ENCODE results near the gene TPM1. TPM values are rescaled to one million over a fixed set of nuclear protein-coding genes. Genes with fewer than 3 reads are reported as not detected.

Gene TPM1
- total and polyA plus RNA-seq, 2 donors, result 22.9 to 145 TPM

DNA sequence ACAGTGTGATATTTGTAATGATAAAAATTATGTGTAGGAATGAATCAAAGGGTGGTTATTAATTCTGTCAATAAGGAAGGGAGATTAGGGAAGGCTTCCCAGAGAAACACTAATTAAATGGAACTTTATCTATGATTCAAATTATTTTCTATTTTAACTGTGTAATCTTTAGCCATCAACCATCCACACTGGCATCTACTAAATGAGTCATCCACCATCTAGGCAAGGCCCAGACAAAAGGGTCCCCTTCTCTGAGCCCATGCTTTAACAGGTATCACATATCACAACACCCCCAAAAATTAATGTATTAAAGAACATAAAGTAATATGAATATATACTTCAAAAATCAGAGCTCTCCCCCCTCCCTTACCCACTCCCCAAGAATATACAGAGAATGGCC lies 19.9 kb upstream of the TPM1 start:
- Histone ChIP-seq H3K9me3 (ENCODE audit: control insufficient read depth in 2 of 2, insufficient read depth in 1 of 2, low read length in 1 of 2) (no peaks in the 10 kb centered on the region), H3K4me3 (ENCODE audit: low read length in 2 of 2) (no peak overlapping the region), H3K27ac (ENCODE audit: low read depth in 1 of 2, low read length in 1 of 2) (no peak overlapping the region), H3K4me1 (ENCODE audit: control insufficient read depth in 2 of 2, insufficient read depth in 2 of 2, low read length in 2 of 2) (no peaks in the 10 kb centered on the region), H3K36me3 (ENCODE audit: control insufficient read depth in 2 of 2, insufficient read depth in 2 of 2, low read length in 1 of 2) (no peaks in the 10 kb centered on the region), H3K27me3 (ENCODE audit: control insufficient read depth in 2 of 2, insufficient read depth in 1 of 2, low read length in 1 of 2) (peaks cover 0 to 4% of the 10 kb centered on the region in 2 donors)
- DNase-seq (ENCODE audit: low read depth in 6 of 9, low spot score in 9 of 9), result no peak

DNA sequence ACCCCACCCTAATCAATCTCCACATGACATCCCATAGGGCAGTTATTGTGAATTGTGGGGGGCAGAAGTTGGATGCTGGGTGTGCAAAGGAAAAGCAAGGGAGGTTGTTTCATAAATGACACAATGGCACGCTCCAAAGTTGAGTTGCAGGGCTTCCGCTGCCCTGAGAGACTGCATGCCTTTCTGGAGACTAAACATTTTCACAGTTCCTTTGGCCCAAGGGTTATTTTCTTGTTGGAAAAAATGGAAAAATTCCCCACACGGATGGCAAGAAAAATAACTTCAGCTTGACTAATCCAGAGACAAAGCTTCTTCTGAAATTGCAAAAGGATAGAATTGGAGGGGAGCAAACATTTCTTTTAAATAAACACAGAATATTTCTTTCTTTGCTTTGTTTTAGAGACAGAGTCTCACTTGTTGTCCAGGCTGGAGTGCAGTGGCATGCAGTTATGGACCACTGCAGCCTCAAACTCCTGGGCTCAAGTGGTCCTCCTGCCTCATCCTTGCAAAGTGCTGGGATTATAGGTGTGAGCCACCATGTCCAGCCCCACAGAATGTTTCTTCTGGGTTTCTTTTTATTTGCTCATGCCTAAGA lies 19.1 kb upstream of the TPM1 start:
- no peak for DNase-seq (ENCODE audit: low read depth in 6 of 9, low spot score in 9 of 9)
- 99% methylated on average over 3 of the region's 3 CpGs for WGBS
- H3K9me3 ChIP-seq (ENCODE audit: control insufficient read depth in 2 of 2, insufficient read depth in 1 of 2, low read length in 1 of 2), result no peaks in the 10 kb centered on the region

GRCh38 chr15:63025460-63025859 lies 17.1 kb upstream of the TPM1 start:
- Histone ChIP-seq H3K27me3 (ENCODE audit: control insufficient read depth in 2 of 2, insufficient read depth in 1 of 2, low read length in 1 of 2) (peaks cover 0 to 9% of the 10 kb centered on the region in 2 donors), H3K4me3 (ENCODE audit: low read length in 2 of 2) (no peak overlapping the region), H3K9me3 (ENCODE audit: control insufficient read depth in 2 of 2, insufficient read depth in 1 of 2, low read length in 1 of 2) (no peaks in the 10 kb centered on the region), H3K36me3 (ENCODE audit: control insufficient read depth in 2 of 2, insufficient read depth in 2 of 2, low read length in 1 of 2) (no peaks in the 10 kb centered on the region), H3K27ac (ENCODE audit: low read depth in 1 of 2, low read length in 1 of 2) (no peak overlapping the region), H3K4me1 (ENCODE audit: control insufficient read depth in 2 of 2, insufficient read depth in 2 of 2, low read length in 2 of 2) (no peaks in the 10 kb centered on the region)
- no peak for DNase-seq (ENCODE audit: low read depth in 6 of 9, low spot score in 9 of 9)
- WGBS, result 91% methylated on average over 6 of the region's 6 CpGs

More for the DNA sequence above, 19.1 kb upstream of the TPM1 start:
- Histone ChIP-seq H3K4me3 (ENCODE audit: low read length in 2 of 2) (no peak overlapping the region), H3K27me3 (ENCODE audit: control insufficient read depth in 2 of 2, insufficient read depth in 1 of 2, low read length in 1 of 2) (peaks cover 0 to 4% of the 10 kb centered on the region in 2 donors), H3K27ac (ENCODE audit: low read depth in 1 of 2, low read length in 1 of 2) (no peak overlapping the region), H3K36me3 (ENCODE audit: control insufficient read depth in 2 of 2, insufficient read depth in 2 of 2, low read length in 1 of 2) (no peaks in the 10 kb centered on the region), H3K4me1 (ENCODE audit: control insufficient read depth in 2 of 2, insufficient read depth in 2 of 2, low read length in 2 of 2) (no peaks in the 10 kb centered on the region)

GRCh38 chr15:63027646-63028045 lies 14.9 kb upstream of the TPM1 start:
- Histone ChIP-seq H3K27me3 (ENCODE audit: control insufficient read depth in 2 of 2, insufficient read depth in 1 of 2, low read length in 1 of 2) (peaks cover 2 to 11% of the 10 kb centered on the region in 2 donors), H3K36me3 (ENCODE audit: control insufficient read depth in 2 of 2, insufficient read depth in 2 of 2, low read length in 1 of 2) (no peaks in the 10 kb centered on the region), H3K9me3 (ENCODE audit: control insufficient read depth in 2 of 2, insufficient read depth in 1 of 2, low read length in 1 of 2) (no peaks in the 10 kb centered on the region), H3K4me1 (ENCODE audit: control insufficient read depth in 2 of 2, insufficient read depth in 2 of 2, low read length in 2 of 2) (no peaks in the 10 kb centered on the region), H3K27ac (ENCODE audit: low read depth in 1 of 2, low read length in 1 of 2) (no peak overlapping the region), H3K4me3 (ENCODE audit: low read length in 2 of 2) (no peak overlapping the region)
- 92% methylated on average over 2 of the region's 2 CpGs for WGBS
- no peak for DNase-seq (ENCODE audit: low read depth in 6 of 9, low spot score in 9 of 9)

GRCh38 chr15:63028442-63029110 lies 14.0 kb upstream of the TPM1 start:
- 83% methylated on average over 5 of the region's 5 CpGs for WGBS
- H3K36me3 ChIP-seq (ENCODE audit: control insufficient read depth in 2 of 2, insufficient read depth in 2 of 2, low read length in 1 of 2), result no peaks in the 10 kb centered on the region

GRCh38 chr15:63029676-63030075 lies 12.9 kb upstream of the TPM1 start:
- Histone ChIP-seq H3K4me1 (ENCODE audit: control insufficient read depth in 2 of 2, insufficient read depth in 2 of 2, low read length in 2 of 2) (no peaks in the 10 kb centered on the region), H3K36me3 (ENCODE audit: control insufficient read depth in 2 of 2, insufficient read depth in 2 of 2, low read length in 1 of 2) (no peaks in the 10 kb centered on the region), H3K27ac (ENCODE audit: low read depth in 1 of 2, low read length in 1 of 2) (no peak overlapping the region), H3K27me3 (ENCODE audit: control insufficient read depth in 2 of 2, insufficient read depth in 1 of 2, low read length in 1 of 2) (peaks cover 2 to 9% of the 10 kb centered on the region in 2 donors), H3K9me3 (ENCODE audit: control insufficient read depth in 2 of 2, insufficient read depth in 1 of 2, low read length in 1 of 2) (no peaks in the 10 kb centered on the region), H3K4me3 (ENCODE audit: low read length in 2 of 2) (no peak overlapping the region)
- WGBS, result 43% methylated on average over 5 of the region's 5 CpGs
- no peak for DNase-seq (ENCODE audit: low read depth in 6 of 9, low spot score in 9 of 9)

More at GRCh38 chr15:63028442-63029110, 14.0 kb upstream of the TPM1 start:
- no peaks in the 10 kb centered on the region for H3K9me3 ChIP-seq (ENCODE audit: control insufficient read depth in 2 of 2, insufficient read depth in 1 of 2, low read length in 1 of 2)
- peaks cover 2 to 13% of the 10 kb centered on the region in 2 donors for H3K27me3 ChIP-seq (ENCODE audit: control insufficient read depth in 2 of 2, insufficient read depth in 1 of 2, low read length in 1 of 2)
- H3K4me1 ChIP-seq (ENCODE audit: control insufficient read depth in 2 of 2, insufficient read depth in 2 of 2, low read length in 2 of 2), result no peaks in the 10 kb centered on the region
- no peak for DNase-seq (ENCODE audit: low read depth in 6 of 9, low spot score in 9 of 9)
- no peak overlapping the region for H3K27ac ChIP-seq (ENCODE audit: low read depth in 1 of 2, low read length in 1 of 2)
- H3K4me3 ChIP-seq (ENCODE audit: low read length in 2 of 2), result no peak overlapping the region

DNA sequence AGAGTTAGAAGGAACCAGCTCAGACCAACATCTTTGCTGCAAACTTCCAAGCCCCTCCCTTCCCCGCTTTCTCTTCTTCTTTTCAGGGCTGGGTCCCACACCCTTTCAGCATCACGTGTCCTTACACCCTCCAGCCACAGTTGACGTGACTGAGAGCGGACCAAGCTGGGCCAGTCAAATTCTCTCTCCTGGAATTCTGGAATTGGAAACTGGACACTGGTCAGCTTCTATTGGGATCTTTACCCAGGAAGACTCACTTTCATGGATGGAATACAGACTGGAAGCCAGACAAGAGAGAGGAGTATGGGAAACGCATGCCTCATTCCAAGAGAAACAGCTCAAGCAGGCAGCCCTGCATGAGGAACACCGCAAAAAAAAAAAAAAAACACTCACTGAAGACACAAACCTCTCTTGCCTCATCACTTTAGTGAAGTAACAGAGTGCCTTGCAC lies 12.4 kb upstream of the TPM1 start:
- WGBS, result 75% methylated on average over 6 of the region's 6 CpGs

GRCh38 chr15:63034578-63034977 lies 8.0 kb upstream of the TPM1 start:
- Histone ChIP-seq H3K9me3 (ENCODE audit: control insufficient read depth in 2 of 2, insufficient read depth in 1 of 2, low read length in 1 of 2) (no peaks in the 10 kb centered on the region), H3K27ac (ENCODE audit: low read depth in 1 of 2, low read length in 1 of 2) (no peak overlapping the region), H3K4me3 (ENCODE audit: low read length in 2 of 2) (no peak overlapping the region), H3K4me1 (ENCODE audit: control insufficient read depth in 2 of 2, insufficient read depth in 2 of 2, low read length in 2 of 2) (no peaks in the 10 kb centered on the region), H3K27me3 (ENCODE audit: control insufficient read depth in 2 of 2, insufficient read depth in 1 of 2, low read length in 1 of 2) (peaks cover 5 to 32% of the 10 kb centered on the region in 2 donors), H3K36me3 (ENCODE audit: control insufficient read depth in 2 of 2, insufficient read depth in 2 of 2, low read length in 1 of 2) (no peaks in the 10 kb centered on the region)
- 95% methylated on average over 2 of the region's 2 CpGs for WGBS
- no peak for DNase-seq (ENCODE audit: low read depth in 6 of 9, low spot score in 9 of 9)

More for the DNA sequence above, 12.4 kb upstream of the TPM1 start:
- Histone ChIP-seq H3K36me3 (ENCODE audit: control insufficient read depth in 2 of 2, insufficient read depth in 2 of 2, low read length in 1 of 2) (no peaks in the 10 kb centered on the region), H3K4me3 (ENCODE audit: low read length in 2 of 2) (no peak overlapping the region), H3K9me3 (ENCODE audit: control insufficient read depth in 2 of 2, insufficient read depth in 1 of 2, low read length in 1 of 2) (no peaks in the 10 kb centered on the region), H3K27me3 (ENCODE audit: control insufficient read depth in 2 of 2, insufficient read depth in 1 of 2, low read length in 1 of 2) (peaks cover 2 to 11% of the 10 kb centered on the region in 2 donors), H3K27ac (ENCODE audit: low read depth in 1 of 2, low read length in 1 of 2) (no peak overlapping the region), H3K4me1 (ENCODE audit: control insufficient read depth in 2 of 2, insufficient read depth in 2 of 2, low read length in 2 of 2) (no peaks in the 10 kb centered on the region)
- DNase-seq (ENCODE audit: low read depth in 6 of 9, low spot score in 9 of 9), result peak in 1 of 9 donors; percentile 4

DNA sequence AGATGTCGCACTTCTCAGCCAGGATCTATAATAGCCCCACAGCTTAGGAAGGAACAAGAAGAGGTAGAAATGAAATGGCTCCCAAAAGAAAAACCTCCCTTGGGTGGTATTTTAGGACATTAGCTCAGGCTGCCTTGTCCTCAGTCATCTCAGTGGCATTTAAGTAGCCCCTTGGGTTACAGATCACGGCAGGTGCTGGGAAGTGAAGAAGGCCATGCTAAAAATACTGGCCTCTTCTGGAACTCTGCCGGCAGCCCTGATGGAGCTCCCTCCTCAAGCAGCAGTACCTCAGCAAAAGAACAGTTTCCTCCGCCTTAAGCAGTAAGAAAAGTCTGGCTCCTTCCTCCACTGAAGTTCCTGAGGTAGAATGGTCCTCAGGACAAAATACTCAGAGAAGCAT lies 7.3 kb upstream of the TPM1 start:
- no peak overlapping the region for H3K4me3 ChIP-seq (ENCODE audit: low read length in 2 of 2)
- H3K27ac ChIP-seq (ENCODE audit: low read depth in 1 of 2, low read length in 1 of 2), result no peak overlapping the region
- H3K27me3 ChIP-seq (ENCODE audit: control insufficient read depth in 2 of 2, insufficient read depth in 1 of 2, low read length in 1 of 2), result peaks cover 9 to 33% of the 10 kb centered on the region in 2 donors
- H3K4me1 ChIP-seq (ENCODE audit: control insufficient read depth in 2 of 2, insufficient read depth in 2 of 2, low read length in 2 of 2), result no peaks in the 10 kb centered on the region
- no peak for DNase-seq (ENCODE audit: low read depth in 6 of 9, low spot score in 9 of 9)
- H3K36me3 ChIP-seq (ENCODE audit: control insufficient read depth in 2 of 2, insufficient read depth in 2 of 2, low read length in 1 of 2), result no peaks in the 10 kb centered on the region
- H3K9me3 ChIP-seq (ENCODE audit: control insufficient read depth in 2 of 2, insufficient read depth in 1 of 2, low read length in 1 of 2), result no peaks in the 10 kb centered on the region
- WGBS, result 92% methylated on average over 4 of the region's 4 CpGs
